Neural cell (in vitro differentiated cells): Measurements from ENCODE around the gene NFKBIL1. TPM values are rescaled to one million over a fixed set of nuclear protein-coding genes. Genes with fewer than 3 reads are reported as not detected.

Experiments
- H2AFZ ChIP-seq: fragments of 200-600, 300-800 bp; sonication (generic), shearing (Covaris generic); 2 replicates; pipeline ENCODE4 v1.6.0; 2014; ENCODE audit warnings: low read depth, mild to moderate bottlenecking, antibody characterized with exemption, low read length, moderate library complexity
- H3F3A ChIP-seq: fragments of 200-600 bp; shearing (Covaris generic); 2 replicates; pipeline ENCODE4 v1.6.1; 2016; ENCODE audit warnings: mild to moderate bottlenecking, moderate library complexity, mixed read lengths, antibody characterized with exemption, low read length; ENCODE audit not compliant: insufficient read depth, poor library complexity, severe bottlenecking
- H3K27ac ChIP-seq: fragments of 200-600, 300-800 bp; sonication (generic), shearing (Covaris generic); 2 replicates; pipeline ENCODE4 v1.5.1; 2014; ENCODE audit warnings: mild to moderate bottlenecking, low read length, moderate library complexity
- H3K27me3 ChIP-seq: fragments of 300-800, 200-600 bp; sonication (generic), shearing (Covaris generic); 2 replicates; pipeline ENCODE4 v1.6.0; 2014; ENCODE audit warnings: mild to moderate bottlenecking, low read depth, low read length, moderate library complexity; ENCODE audit not compliant: insufficient read depth
- H3K36me3 ChIP-seq: fragments of 300-800, 200-600 bp; sonication (generic), shearing (Covaris generic); 2 replicates; pipeline ENCODE4 v1.5.1; 2014; ENCODE audit warnings: mild to moderate bottlenecking, antibody characterized with exemption, low read length, moderate library complexity; ENCODE audit not compliant: insufficient read depth
- H3K4me2 ChIP-seq: fragments of 300-800, 200-600 bp; sonication (generic), shearing (Covaris generic); 2 replicates; pipeline ENCODE4 v1.6.0; 2014; ENCODE audit warnings: mild to moderate bottlenecking, low read length
- H3K4me3 ChIP-seq: fragments of 300-800, 200-600 bp; sonication (generic), shearing (Covaris generic); 2 replicates; pipeline ENCODE4 v1.5.1; 2014; ENCODE audit warnings: mild to moderate bottlenecking, low read length, moderate library complexity
- H3K79me2 ChIP-seq: fragments of 200-600 bp; shearing (Covaris generic); replicated peaks from 2 replicates; pipeline ENCODE4 v1.6.0; 2014; ENCODE audit warnings: mild to moderate bottlenecking, low read length, moderate library complexity; ENCODE audit not compliant: insufficient read depth
- H3K9ac ChIP-seq: fragments of 300-800, 200-600 bp; sonication (generic), shearing (Covaris generic); 2 replicates; pipeline ENCODE4 v1.6.1; 2016; ENCODE audit warnings: mild to moderate bottlenecking, low read length, mixed read lengths
- H3K9me2 ChIP-seq: fragments of 200-600 bp; shearing (Covaris generic); 2 replicates; pipeline ENCODE4 v1.6.1; 2016; ENCODE audit warnings: mild to moderate bottlenecking, low read length, mixed read lengths; ENCODE audit not compliant: insufficient read depth
- H3K9me3 ChIP-seq: fragments of 200-600, 300-800 bp; sonication (generic), shearing (Covaris generic); 2 replicates; pipeline ENCODE4 v1.6.1; 2016; ENCODE audit warnings: mild to moderate bottlenecking, mixed run types, low read length, moderate library complexity, mixed read lengths
- H4K20me1 ChIP-seq: fragments of 200-600 bp; shearing (Covaris generic); 2 replicates; pipeline ENCODE4 v1.6.1; 2016; ENCODE audit warnings: mild to moderate bottlenecking, mixed run types; ENCODE audit not compliant: insufficient read depth
- CTCF ChIP-seq: fragments of 450-650 bp; IDR thresholded peaks from 2 replicates; pipeline ENCODE4 v1.5.1; 2014; ENCODE audit warnings: antibody characterized with exemption, mild to moderate bottlenecking, moderate library complexity; ENCODE audit not compliant: poor library complexity, severe bottlenecking
- EP300 ChIP-seq: fragments of 450-650 bp; conservative IDR thresholded peaks from 2 replicates; pipeline ENCODE4 v1.6.1; 2014; ENCODE audit warnings: antibody characterized with exemption, mild to moderate bottlenecking, moderate library complexity; ENCODE audit not compliant: poor library complexity, severe bottlenecking
- EZH2 ChIP-seq: fragments of 200-600, 300-800 bp; shearing (Covaris generic), sonication (generic); IDR thresholded peaks from 2 replicates; pipeline ENCODE4 v1.6.1; 2014; ENCODE audit warnings: antibody characterized with exemption, low read length, borderline replicate concordance, mild to moderate bottlenecking; ENCODE audit not compliant: insufficient read depth, poor library complexity, severe bottlenecking
- MXI1 ChIP-seq: fragments of 450-650 bp; conservative IDR thresholded peaks from 2 replicates; pipeline ENCODE4 v1.6.1; 2014; ENCODE audit warnings: antibody characterized with exemption, mild to moderate bottlenecking; ENCODE audit not compliant: poor library complexity, severe bottlenecking
- POLR2AphosphoS5 ChIP-seq: IDR thresholded peaks from 2 replicates; pipeline ENCODE4 v1.6.1; 2012
- RAD21 ChIP-seq: fragments of 450-650 bp; conservative IDR thresholded peaks from 2 replicates; pipeline ENCODE4 v1.6.1; 2014; ENCODE audit warnings: antibody characterized with exemption, mild to moderate bottlenecking, moderate library complexity
- REST ChIP-seq: IDR thresholded peaks from 2 replicates; pipeline ENCODE4 v1.6.1; 2012; ENCODE audit warnings: borderline replicate concordance
- SMC3 ChIP-seq: fragments of 450-650 bp; conservative IDR thresholded peaks from 2 replicates; pipeline ENCODE4 v1.6.1; 2014; ENCODE audit warnings: antibody characterized with exemption, mild to moderate bottlenecking, moderate library complexity; ENCODE audit not compliant: poor library complexity
- TAF1 ChIP-seq: IDR thresholded peaks from 2 replicates; pipeline ENCODE4 v1.6.1; 2012; ENCODE audit warnings: low read depth
- polyA plus RNA-seq: library from polyadenylated mRNA; depleted of rRNA; stranded (reverse); fragments of >200 nt; gene quantifications from 2 replicates; pipeline ENCODE4 v1.2.3, GENCODE V29; 2014

Gene NFKBIL1
- polyA plus RNA-seq, 1 donor from 2014 or later = 88.7 TPM

GRCh38 chr6:31534521-31535040 lies 12.8 kb upstream of the NFKBIL1 start:
- peaks cover 36% of the 10 kb centered on the region for H3K79me2 ChIP-seq
- H3K36me3 ChIP-seq = no peaks in the 10 kb centered on the region
- H3F3A ChIP-seq = no peaks in the 10 kb centered on the region
- TF ChIP-seq CTCF = no peak
- no peak for TF ChIP-seq RAD21
- no peak for TF ChIP-seq REST
- TF ChIP-seq POLR2AphosphoS5 = no peak
- no peak for TF ChIP-seq SMC3
- TF ChIP-seq TAF1 = no peak
- no peak for TF ChIP-seq EP300
- TF ChIP-seq EZH2 = no peak
- TF ChIP-seq MXI1 = no peak
- H2AFZ ChIP-seq = no peak overlapping the region
- no peak overlapping the region for H3K9ac ChIP-seq
- no peak overlapping the region for H3K4me2 ChIP-seq
- H3K9me3 ChIP-seq = no peaks in the 10 kb centered on the region
- no peaks in the 10 kb centered on the region for H3K9me2 ChIP-seq
- peaks cover 39% of the 10 kb centered on the region for H4K20me1 ChIP-seq
- no peaks in the 10 kb centered on the region for H3K27me3 ChIP-seq
- no peak overlapping the region for H3K4me3 ChIP-seq
- no peak overlapping the region for H3K27ac ChIP-seq

DNA sequence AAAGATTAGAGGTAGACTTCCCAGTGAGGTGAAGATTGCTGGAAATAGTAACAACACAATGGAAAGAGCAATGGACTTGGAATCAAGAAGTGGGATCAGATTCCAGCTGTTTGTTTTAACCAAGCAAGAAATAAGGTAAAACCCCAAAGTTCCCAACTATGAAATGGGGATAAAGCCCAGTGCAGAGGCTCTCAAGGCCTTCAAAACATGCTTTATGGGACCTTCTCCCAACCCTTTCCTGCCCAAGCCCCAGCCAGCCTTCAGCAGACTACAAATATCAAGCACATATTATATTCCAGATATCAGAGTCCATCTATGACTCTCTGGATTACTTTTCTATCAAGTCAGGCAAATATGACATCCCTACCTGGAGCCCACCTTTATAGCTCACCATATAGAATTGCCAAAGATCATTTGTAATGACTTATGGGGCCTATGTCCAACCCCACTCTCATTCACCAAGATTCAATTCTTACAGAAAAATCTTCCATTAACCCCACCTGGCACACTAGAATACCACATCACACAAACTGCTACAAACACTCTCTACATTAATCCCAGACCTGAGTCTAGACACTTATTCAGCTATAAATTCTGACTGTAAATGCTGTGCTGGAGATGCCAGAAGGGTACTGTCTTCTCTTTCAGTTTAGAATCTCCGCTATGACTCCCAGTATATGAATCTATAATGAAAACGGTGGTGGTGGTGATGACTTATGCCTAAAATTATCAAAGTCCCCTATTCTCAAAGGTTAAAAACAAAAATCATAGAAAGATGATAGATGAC lies 11.7 kb upstream of the NFKBIL1 start:
- H3K27me3 ChIP-seq = no peaks in the 10 kb centered on the region
- H4K20me1 ChIP-seq = peaks cover 45% of the 10 kb centered on the region
- peaks cover 47% of the 10 kb centered on the region for H3K79me2 ChIP-seq

More for the DNA sequence above, 11.7 kb upstream of the NFKBIL1 start:
- no peaks in the 10 kb centered on the region for H3F3A ChIP-seq
- no peaks in the 10 kb centered on the region for H3K36me3 ChIP-seq
- no peaks in the 10 kb centered on the region for H3K9me3 ChIP-seq
- TF ChIP-seq EP300 = no peak
- TF ChIP-seq REST = no peak
- TF ChIP-seq MXI1 = no peak
- no peak for TF ChIP-seq CTCF
- TF ChIP-seq SMC3 = no peak
- no peak for TF ChIP-seq TAF1
- TF ChIP-seq EZH2 = no peak
- TF ChIP-seq RAD21 = no peak
- TF ChIP-seq POLR2AphosphoS5 = no peak
- H3K4me3 ChIP-seq = no peak overlapping the region
- H2AFZ ChIP-seq = no peak overlapping the region
- no peak overlapping the region for H3K4me2 ChIP-seq
- H3K27ac ChIP-seq = no peak overlapping the region
- H3K9me2 ChIP-seq = no peaks in the 10 kb centered on the region
- no peak overlapping the region for H3K9ac ChIP-seq
